Measurements from ENCODE around the gene ANKRD6.

ANKRD6 gene

DNA sequence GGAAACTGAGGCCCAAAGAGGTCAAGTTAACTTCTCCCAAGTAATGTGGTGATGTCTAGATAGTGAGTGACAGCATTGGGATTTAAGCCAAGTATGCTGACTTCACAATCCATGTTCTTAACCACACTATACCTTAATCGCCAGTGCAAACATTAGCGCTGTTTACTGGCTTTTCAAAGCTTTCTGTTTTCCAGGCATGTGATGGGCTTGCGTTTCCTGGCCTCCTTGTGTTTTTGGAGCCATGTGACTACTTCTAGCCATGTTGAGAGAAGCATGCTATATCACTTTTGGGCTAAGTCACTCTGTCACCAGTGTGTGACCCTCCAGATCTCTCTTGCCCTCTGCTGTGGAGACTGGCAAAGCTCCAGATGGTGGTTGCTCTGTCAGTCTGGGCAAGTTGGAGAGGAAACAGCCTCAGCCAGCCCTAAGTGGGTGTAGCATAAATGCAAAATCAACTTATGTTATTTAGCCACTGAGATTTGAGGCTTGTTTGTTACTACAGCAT lies 76.9 kb downstream of the ANKRD6 start:
- DNase-seq (ENCODE audit: low read depth), result no peak

DNA sequence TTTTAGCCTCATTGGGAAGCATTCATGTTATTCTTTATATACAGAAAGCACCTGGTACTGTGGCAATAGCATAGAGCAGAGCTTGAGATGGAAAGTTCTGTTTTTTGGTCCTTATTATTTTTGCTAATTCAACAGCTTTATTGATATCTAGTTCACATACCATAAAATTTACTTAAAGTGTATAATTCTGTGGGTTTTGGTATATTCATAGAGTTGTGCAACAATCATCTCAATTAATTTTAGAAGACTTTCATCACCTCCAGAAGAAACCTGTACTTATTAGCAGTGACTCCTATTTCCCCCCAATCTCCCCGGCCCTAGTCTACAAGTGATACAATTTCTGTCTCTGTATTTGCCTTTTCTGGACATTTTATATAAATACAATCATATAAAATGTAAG lies 77.4 kb downstream of the ANKRD6 start:
- DNase-seq (ENCODE audit: low read depth), result no peak

DNA sequence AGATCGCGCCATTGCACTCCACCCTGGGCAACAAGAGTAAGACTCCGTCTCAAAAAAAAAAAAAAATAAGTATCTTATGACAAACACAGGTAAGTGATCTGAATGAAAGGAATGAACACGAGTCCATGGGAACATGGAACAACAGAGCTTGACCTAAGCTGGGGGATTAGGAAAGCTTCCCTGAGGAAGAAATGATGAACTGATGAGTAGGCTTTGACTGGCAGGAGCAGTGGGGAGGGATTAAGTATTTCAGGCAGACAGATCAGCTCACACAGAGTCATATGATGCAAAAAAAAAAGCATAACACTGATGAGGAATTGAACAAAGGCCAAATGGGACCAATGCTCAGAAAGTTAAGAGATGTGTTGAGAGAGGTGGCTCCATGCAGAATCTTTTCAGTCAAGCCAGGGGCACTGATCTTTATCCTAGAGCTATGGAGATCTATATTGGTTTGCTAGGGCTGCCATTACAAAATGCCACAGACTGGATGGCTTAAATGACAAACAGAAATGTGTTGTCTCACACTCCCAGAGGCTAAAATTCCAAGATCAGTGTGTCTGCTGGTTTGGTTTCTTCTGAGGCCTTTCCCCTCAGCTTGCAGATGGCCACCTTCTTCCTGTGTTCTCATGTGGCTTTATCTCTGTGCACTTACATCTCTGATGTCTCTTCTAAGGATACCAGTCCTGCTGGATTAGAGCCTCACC lies 85.6 kb downstream of the ANKRD6 start:
- DNase-seq (ENCODE audit: low read depth), result no peak

DNA sequence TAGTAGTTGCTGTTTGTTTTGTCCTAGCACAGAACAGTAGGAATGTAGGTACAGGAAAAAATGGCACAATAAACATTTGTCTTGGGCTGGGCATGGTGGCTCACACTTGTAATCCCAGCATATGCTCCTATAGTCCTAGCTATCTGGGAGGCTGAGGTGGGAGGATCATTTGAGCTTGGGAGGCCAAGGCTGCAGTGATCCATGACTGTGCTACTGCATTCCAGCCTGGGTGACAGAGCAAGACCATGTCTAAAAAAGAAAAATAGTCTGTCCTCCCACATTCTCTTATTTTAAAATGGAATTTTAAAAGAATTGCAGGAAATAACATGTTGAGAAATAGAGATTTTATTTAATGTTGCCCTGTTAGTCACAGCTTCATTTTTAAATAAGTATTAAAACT lies 87.8 kb downstream of the ANKRD6 start:
- DNase-seq (ENCODE audit: low read depth), result no peak

DNA sequence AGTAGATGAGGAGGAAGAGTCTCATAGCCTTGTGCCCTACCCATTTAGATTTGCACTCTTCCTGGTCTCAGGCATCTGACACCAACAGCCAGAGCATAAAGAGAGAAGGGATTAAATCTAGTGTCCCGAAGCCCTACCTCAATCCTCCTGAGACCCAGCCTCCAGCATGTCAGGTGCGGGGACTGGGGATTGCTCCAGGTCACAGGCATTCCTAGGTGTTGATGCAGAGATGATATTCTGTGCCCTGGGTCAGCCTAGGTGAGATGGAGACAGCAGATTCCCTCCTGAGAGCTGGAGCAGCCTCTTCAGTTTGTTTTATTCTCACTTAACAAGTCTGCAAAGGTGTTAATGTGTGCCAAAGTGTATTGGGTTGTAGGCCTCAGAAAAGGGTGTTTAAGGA lies 89.8 kb downstream of the ANKRD6 start:
- no peak for DNase-seq (ENCODE audit: low read depth)

DNA sequence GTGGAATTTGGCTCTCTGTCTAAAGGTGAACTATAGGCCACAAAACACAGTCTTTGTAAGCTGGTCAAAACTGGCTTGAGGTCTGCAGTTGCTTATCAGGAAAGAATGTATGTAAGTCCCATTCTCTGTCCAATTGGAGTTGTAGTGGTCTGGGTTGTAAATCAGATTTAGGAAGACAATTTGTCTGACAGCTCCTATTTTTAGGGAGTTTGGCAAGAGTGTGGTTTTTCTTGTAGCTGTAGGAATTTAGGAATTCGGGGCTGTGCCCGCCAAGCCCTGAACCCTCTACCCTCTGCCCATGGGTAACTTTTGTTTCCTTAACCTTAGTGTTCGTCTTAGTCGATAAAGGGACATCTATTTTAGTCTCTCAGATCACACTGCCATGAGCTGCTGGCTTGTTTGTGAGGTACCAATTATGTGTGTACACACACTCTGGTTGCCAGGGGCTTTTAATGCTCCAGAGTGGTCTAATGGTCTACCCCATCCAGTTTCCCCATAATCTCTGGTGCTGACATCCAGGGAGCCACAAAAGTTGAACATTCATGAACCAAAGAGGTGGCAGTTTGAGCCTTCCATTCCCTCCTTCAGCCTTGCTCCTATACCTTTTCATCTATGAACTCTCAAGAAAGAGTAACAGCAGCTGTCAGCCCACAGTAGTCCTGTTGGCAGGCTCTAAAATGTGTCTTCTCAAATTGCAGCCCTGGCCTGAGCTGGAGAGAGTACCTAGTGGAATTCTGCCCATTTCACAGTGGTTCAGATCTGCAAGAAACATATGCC lies 93.0 kb downstream of the ANKRD6 start:
- no peak for DNase-seq (ENCODE audit: low read depth)

DNA sequence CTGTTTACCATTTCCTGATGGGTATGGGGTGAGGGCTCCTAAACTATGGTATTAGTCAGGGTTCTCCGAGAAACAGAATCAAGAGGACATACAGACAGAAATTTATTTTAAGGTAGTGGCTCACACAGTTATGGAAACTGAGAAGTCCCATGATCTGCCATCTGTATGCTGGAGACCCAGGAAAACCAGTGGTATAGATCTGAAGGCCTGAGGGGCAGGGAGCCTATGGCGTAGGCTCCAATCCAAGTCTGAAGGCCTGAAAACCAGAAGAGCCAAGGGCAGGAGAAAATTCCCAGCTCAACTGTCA lies 93.6 kb downstream of the ANKRD6 start:
- no peak for DNase-seq (ENCODE audit: low read depth)

DNA sequence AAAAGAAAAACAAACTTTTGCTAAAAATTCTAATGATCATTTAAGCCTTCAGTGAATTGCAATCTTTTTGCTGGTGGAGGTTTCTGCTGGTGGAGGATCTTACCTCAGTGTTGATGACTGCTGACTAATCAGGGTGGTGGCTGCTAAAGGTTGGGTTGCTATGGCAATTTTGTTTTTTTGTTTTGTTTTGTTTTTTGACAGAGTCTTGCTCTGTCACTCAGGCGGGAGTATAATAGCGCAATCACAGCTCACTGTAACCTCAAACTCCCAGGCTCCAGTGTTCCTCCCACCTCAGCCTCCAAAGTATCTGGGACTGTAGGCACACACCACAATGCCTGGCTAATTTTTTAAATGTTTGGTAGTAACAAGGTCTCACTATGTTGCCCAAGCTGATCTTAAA lies 94.7 kb downstream of the ANKRD6 start:
- no peak for DNase-seq (ENCODE audit: low read depth)

DNA sequence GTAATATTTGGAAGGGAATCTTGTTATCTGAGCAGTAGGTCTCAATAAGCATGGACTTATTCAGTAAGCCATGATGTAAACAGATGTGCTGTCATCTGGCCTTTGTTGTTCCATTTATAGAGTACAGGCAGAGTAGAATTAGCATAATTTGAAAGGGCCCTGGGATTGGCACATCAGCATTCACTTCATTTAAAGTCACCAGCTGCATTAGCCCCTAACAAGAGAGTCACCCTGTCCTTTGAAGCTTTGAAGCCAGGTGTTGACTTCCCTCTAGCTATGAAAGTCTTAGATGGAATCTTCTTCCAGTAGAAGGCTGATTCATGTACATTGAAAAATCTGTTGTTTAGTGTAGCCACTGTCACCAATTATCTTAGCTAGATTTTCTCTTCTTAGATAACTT lies 95.9 kb downstream of the ANKRD6 start:
- DNase-seq (ENCODE audit: low read depth), result no peak

DNA sequence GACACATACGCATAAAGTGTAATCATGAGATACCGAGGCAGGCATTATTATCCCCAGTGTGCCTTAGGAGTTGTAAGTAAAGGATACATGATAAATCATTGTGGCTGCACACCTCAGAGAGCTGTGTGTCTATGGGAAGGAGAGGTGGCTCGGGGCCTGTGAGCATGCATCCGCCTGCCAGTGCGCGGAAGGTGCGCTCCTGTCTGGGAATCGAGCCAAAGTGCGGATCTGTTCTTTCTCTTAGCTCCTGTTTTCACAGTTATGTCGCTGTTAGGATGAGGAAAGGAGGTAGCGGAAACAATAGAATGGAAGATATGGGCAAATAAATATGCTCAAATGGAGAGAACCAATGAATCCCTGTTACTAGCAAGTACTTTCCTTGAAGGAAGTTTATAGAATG lies 98.0 kb downstream of the ANKRD6 start:
- no peak for DNase-seq (ENCODE audit: low read depth)

DNA sequence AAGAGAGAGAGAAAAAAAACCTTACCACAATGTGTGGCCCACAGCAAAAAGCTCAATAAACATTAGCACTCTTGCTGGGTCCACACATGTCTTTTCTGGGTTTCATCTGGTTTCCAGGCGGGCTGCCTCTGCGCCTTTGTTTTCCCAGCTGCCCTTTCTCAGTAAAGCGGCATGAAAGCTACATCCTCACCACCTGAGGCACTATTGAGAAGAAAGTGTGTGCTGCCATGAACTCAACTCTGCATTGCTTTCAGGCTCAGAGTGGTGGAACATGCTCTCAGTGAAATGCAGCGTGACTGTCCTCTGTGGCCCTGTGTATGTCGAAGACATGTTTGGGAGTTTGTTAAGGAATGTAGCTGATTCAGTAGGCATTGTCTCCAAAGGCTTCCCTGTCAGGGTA lies 103.3 kb downstream of the ANKRD6 start:
- no peak for DNase-seq (ENCODE audit: low read depth)

DNA sequence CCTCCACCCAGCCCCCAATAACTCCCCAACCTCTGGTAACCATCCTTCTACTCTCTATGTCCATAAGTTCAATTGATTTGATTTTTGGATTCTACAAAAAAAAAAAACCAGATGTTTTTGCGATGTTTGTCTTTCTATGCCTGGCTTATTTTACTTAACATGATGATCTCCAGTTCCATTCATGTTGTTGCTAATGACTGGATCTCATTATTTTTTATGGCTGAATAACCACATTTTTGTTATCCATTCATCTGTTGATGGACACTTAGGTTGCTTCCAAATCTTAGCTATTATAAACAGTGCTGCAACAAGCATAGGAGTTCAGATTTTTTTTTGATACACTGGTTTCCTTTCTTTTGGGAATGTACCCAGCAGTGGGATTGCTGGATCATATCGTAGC lies 106.8 kb downstream of the ANKRD6 start:
- DNase-seq (ENCODE audit: low read depth), result no peak

DNA sequence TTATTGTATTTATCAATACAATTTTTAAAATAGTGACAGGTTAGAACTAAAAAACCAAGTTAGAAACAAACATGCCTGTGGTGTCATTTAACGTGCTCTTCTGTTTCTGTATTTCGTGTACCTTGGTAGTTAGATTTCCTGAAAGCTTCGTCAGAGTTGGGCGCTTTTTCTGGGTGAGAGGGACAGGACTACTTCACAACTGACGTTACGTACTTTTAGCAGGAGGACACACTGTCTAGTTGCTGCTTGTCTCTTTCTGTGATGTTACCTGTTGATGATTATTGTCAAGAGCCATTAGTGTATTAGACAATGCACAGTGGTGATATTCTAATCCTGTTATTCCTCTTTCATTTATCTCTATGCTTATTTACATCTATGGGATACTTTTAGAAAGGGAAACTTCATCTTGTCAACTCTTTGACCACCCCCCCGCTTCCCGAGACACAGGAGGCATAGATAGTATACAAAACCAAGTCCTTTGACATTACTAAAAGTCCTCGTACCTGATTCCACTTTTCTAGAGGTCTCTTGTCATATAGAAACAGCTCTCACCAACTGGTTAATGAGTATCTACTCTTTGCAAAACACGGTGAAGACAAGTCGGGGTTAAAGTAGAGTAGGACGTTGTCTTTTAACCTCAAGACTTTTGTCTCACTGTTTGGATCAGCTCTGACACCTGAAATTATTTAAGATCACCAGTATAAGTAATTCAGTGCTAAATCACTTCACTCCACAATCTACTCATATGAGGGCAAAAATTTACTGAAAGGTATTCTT lies 109.3 kb downstream of the ANKRD6 start:
- DNase-seq (ENCODE audit: low read depth), result no peak

DNA sequence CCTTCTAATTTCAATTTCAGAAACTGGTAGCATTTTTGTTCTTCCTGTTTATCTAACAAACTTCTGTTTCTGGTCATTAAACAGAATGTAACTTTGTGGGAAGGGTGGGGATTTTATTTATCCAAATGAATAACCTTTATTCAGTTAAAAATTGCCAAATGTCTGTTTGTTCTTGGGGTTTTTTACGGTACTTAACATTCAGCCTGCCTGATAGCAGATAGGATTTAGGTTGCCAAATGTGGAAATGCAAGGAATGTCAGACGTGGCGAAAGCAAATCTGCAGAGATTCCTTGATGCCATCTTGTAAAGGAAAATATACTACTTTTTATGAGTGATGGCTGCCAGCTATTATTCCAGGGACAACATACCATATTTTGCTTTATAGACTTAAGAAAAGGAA lies 109.9 kb downstream of the ANKRD6 start:
- no peak for DNase-seq (ENCODE audit: low read depth)

DNA sequence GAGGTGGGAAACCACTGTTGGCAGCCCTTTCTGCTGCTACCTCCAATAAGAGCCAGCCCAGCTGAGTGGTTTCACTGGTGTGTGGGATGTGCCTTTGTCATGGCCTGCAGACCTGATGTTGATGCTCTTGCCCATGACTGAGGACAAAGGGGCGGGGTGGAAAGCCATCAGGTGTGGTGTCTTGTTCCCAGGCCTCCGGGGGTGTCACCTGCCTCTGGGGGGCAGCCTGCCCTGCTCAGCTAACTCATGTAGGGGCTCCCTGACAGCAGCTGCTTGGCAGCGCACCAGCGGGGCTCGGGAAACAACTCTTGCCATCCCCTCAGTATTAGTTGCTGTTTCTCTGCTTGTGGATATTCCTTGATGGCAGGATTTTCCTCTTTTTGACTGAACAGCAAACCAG lies 114.3 kb downstream of the ANKRD6 start:
- DNase-seq (ENCODE audit: low read depth), result no peak

DNA sequence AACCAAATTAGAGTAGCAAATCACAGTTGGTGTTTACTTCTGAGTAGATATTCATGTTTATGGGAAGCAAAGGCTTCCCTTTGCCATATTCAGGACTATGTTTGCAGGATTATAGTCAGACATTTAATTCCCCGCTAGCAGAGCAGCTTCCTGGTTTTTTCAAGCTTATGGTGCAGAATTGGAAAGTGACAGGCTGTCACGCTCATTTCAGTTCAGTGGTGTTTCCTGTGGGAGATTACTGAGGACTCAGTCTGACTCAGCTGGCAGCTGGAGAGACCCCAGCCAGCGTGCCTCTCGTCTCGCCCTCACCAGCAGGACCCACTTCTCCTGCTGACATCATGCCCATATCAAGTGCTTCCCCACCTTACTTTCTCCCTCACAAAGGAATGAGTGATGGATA lies 120.5 kb downstream of the ANKRD6 start:
- no peak for DNase-seq (ENCODE audit: low read depth)

DNA sequence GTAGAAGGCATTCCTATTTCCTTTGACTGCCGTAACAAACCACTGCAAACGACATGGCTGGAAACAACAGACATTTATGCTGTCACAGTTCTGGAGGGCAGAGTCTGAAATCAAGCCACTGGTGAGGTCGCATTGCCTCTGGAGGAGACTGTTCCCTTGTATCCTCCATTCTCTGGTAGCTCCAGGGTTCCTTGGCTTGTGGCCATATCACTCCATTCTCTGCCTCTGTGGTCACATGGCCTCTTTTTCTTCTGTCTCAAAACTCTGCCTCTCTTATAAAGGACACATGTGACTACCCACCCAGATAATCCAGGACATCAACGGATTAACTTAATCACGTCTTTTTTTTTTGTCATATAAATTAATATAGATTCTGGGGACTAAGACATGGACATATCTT lies 121.2 kb downstream of the ANKRD6 start:
- no peak for DNase-seq (ENCODE audit: low read depth)

DNA sequence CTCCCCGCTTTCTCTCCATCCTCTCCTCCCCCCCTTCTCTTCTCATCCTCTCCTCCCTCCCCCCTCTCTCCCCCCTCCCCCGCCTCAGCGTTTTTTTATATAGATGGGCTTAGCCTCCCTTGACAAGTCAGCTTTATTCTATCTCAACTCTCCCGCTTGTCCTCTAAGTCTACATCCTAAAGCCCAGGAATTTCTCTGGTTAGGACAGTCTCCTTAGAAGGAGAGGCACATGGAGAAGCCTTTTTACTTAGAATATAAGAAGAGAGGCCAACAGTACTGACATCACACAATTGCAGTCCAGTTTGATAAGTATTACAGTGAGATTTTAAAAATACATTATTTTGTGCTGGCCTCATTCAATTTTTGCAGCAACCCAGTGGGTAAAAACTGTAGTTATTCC lies 122.1 kb downstream of the ANKRD6 start:
- DNase-seq (ENCODE audit: low read depth), result no peak

DNA sequence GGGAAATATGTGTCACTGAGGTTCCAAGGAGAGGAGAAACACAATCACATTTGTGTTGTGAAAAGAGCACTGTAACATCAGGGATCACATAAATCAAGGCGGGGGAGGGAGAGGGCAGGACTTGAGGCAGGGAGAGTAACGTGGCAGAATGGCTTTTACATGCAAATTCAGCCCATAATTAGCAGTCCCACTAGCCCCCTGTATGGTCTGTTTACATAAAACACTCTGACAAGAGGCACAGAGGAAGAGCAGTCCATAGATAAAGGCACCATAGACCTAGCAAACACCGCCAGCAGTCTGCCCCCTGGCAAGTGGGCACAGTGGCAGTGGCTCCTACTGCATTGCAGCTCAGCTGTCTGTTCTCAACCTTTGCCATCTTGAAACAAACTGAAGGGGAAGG lies 122.9 kb downstream of the ANKRD6 start:
- no peak for DNase-seq (ENCODE audit: low read depth)

DNA sequence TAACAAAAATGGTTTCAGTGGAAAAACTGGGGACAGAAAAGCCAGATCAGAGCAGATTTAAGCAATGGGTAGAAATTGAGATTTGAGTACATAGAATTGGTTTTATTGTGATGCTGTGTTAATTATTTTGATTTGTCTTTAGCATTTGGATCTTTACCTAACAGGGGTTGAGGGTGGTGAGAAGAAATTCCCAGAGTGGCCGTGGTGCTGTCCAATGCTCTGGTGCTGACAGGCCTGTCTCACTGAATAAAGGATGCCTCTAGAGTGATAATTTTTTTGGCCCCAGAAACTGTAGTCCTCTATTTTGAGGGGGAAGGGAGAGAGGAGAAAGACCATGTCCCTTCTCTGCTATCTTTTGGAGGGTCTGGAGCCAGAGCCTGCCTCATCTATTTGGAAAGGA lies 126.5 kb downstream of the ANKRD6 start:
- DNase-seq (ENCODE audit: low read depth), result no peak

DNA sequence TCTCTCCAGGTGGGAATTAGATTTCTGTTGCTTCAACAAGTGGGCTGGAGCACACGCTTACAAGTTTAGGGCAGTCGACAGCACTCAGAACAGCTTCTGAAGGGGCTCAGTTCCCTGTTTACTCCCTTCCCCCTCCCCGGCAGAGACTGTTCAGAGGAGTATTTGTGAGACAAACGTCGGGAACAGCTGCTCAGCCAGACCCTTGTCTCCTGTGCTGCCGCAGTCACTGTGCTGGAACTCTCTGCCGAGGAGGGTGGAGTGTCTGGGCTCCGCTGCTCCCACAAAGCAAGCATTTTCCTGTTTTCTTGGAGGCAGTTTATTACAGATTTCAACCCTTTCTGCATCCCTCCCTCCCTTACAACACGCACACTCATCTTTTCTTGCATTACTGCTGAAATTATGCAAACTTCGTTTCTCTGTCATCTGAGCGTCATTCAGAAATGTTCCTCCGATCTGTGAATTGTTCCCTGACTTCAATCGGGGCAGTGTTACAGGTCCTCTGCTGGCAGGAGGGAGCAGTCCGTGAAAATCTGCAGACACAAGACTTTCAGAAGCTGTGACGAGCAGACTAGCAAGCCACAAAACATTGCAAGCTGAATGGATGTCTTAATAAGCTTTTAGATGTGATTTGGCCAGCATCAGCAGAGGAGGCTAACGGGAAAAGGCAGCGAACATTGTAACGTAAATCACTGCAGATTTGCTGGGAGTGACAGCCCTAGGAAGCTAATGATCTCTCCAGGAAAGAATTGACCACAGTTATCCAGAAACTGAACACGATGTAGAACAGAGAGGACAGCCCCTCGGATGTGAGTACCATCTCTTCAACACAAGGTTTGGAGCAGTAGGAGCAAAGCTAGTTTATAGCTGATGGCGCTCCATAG lies 129.4 kb downstream of the ANKRD6 start:
- no peak for DNase-seq (ENCODE audit: low read depth)

DNA sequence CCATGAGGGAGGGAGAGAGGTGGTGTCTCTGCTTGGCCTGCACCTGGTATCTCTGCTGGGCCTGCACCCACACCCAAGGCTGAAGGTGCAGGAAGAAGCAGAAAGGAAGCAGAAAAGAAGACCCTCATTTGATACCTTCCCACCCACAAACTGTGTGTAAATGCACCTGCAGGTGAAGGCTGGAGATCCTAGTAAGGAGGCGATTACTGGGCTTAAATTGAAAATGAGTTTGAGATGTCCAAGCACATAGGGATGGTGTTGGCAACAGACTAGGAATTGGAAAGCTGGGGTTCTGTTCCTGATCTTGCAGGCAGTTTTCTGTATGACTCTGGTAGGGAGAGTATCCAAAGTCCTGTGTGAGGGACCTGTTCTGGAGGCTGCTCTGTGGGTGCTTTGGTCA lies 130.9 kb downstream of the ANKRD6 start:
- no peak for DNase-seq (ENCODE audit: low read depth)

All from stimulated activated CD8-positive, alpha-beta memory T cell treated with anti-CD3 and anti-CD28 coated beads, Interleukin-7, amount 100 ng/mL, for 24 hours (primary cell).